Liver (tissue), 3 donors: Measurements from ENCODE around the gene STYX.

ENCODE experiments used
- GABPA ChIP-seq, 2 donors: IDR thresholded peaks in 1 of 2; conservative IDR thresholded peaks in 1 of 2; 2 replicates each; pipeline ENCODE4 v1.6.1; 2016; ENCODE audit warnings: antibody characterized with exemption in 2 of 2, mild to moderate bottlenecking in 1 of 2, moderate library complexity in 1 of 2
- RAD21 ChIP-seq, 2 donors: IDR thresholded peaks; 2 replicates each; pipeline ENCODE4 v1.6.1; 2016; ENCODE audit warnings: antibody characterized with exemption in 2 of 2, mild to moderate bottlenecking in 2 of 2
- SP1 ChIP-seq: IDR thresholded peaks from 2 replicates; pipeline ENCODE4 v1.6.1; 2018; ENCODE audit warnings: antibody characterized with exemption, mild to moderate bottlenecking
- TAF1 ChIP-seq: conservative IDR thresholded peaks from 2 replicates; pipeline ENCODE4 v1.6.1; 2016; ENCODE audit warnings: antibody characterized with exemption, mild to moderate bottlenecking
- TF ChIP-seq, protein P1 (sequence below): fragments of 150-350 bp; IDR thresholded peaks from 2 replicates; pipeline ENCODE4 v1.5.1; 2017; ENCODE audit warnings: improper control_type of control experiment, low read depth, low read length; ENCODE audit not compliant: missing input control
- TF ChIP-seq, protein P2 (sequence below): IDR thresholded peaks from 2 replicates; pipeline ENCODE4 v1.6.1; 2016; ENCODE audit warnings: antibody characterized with exemption
- donor health status: healthy.
- donor health status: healthy.

DNA sequence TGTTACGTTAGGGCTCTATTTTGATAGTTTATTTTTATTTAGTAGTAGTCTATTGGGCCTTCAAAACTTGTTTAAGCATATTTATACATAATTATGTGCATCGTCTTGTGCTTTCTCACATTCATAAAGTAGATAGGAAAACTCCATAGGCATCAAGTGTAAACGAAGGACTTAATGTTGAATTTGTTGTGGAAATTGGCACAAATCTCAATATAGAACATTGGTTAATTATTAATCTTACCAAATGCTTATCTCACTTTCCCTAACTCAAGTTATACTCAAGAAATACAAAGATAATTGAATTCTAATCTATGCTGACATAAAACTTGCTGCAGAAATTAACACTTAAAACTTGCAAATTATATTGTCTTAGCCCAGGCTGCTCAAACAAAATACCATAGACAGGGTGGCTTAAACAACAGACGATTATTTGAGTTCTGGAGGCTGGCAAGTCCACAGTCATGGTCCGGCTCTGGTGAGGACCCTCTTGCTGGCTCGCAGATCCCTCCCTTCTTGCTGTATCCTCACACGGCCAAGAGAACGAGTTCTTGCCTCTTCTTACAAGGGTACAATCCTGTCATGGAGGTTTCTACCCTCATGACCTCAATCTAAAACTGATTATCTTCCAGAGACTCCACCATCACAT is 18.8 kb downstream of the STYX start:
- TF ChIP-seq, protein P1, sequence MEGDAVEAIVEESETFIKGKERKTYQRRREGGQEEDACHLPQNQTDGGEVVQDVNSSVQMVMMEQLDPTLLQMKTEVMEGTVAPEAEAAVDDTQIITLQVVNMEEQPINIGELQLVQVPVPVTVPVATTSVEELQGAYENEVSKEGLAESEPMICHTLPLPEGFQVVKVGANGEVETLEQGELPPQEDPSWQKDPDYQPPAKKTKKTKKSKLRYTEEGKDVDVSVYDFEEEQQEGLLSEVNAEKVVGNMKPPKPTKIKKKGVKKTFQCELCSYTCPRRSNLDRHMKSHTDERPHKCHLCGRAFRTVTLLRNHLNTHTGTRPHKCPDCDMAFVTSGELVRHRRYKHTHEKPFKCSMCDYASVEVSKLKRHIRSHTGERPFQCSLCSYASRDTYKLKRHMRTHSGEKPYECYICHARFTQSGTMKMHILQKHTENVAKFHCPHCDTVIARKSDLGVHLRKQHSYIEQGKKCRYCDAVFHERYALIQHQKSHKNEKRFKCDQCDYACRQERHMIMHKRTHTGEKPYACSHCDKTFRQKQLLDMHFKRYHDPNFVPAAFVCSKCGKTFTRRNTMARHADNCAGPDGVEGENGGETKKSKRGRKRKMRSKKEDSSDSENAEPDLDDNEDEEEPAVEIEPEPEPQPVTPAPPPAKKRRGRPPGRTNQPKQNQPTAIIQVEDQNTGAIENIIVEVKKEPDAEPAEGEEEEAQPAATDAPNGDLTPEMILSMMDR: no peak
- TF ChIP-seq GABPA (IDR thresholded peaks at IDR 0.05 in 1 of 2, conservative IDR thresholded peaks at IDR 0.05 in 1 of 2): no peak
- TF ChIP-seq SP1: no peak
- TF ChIP-seq TAF1: no peak
- no peak for TF ChIP-seq RAD21 (IDR thresholded peaks at IDR 0.05)
- TF ChIP-seq, protein P2, sequence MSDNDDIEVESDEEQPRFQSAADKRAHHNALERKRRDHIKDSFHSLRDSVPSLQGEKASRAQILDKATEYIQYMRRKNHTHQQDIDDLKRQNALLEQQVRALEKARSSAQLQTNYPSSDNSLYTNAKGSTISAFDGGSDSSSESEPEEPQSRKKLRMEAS: no peak
